ENCODE results near the gene GNPTAB. TPM values are rescaled to one million over a fixed set of nuclear protein-coding genes. Genes with fewer than 3 reads are reported as not detected.

Gene GNPTAB
- total RNA-seq, 4 donors from 2014 or later, result 18.0 to 36.3 (median 32.5) TPM

DNA sequence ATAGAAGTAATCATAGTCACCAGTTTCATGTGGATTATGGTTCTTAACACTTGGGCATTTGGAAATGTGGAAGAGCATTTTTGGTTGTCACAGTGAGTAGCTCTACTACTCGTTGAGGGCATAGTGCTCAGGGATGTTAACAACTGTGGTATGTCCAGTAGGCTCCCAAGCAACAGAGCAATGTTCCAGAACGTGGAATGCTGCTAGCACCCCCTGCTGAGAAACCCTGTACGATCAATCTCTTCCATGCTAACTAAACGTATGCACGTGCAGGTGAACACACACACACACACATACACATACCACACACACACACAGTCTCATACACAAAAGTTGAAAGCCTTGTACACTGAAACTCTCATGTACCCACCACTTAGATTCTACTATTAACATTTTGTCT lies 16.6 kb upstream of the GNPTAB start:
- WGBS, 2 donors, result 66 to 77% methylated on average over 5 of the region's 5 CpGs
- Histone ChIP-seq H3K27me3 (no peaks in the 10 kb centered on the region), H3K4me3 (no peak overlapping the region), H3K9me3 (no peaks in the 10 kb centered on the region), H3K27ac (no peak overlapping the region), H3K36me3 (no peaks in the 10 kb centered on the region), H3K4me1 (no peaks in the 10 kb centered on the region)
- TF ChIP-seq EP300 (IDR thresholded peaks at IDR 0.05) (no peak), POLR2A (IDR thresholded peaks at IDR 0.05) (no peak)
- TF ChIP-seq, protein P1, sequence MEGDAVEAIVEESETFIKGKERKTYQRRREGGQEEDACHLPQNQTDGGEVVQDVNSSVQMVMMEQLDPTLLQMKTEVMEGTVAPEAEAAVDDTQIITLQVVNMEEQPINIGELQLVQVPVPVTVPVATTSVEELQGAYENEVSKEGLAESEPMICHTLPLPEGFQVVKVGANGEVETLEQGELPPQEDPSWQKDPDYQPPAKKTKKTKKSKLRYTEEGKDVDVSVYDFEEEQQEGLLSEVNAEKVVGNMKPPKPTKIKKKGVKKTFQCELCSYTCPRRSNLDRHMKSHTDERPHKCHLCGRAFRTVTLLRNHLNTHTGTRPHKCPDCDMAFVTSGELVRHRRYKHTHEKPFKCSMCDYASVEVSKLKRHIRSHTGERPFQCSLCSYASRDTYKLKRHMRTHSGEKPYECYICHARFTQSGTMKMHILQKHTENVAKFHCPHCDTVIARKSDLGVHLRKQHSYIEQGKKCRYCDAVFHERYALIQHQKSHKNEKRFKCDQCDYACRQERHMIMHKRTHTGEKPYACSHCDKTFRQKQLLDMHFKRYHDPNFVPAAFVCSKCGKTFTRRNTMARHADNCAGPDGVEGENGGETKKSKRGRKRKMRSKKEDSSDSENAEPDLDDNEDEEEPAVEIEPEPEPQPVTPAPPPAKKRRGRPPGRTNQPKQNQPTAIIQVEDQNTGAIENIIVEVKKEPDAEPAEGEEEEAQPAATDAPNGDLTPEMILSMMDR (IDR thresholded peaks at IDR 0.05), result no peak
- no peak for DNase-seq (ENCODE audit: low spot score in 2 of 2)

DNA sequence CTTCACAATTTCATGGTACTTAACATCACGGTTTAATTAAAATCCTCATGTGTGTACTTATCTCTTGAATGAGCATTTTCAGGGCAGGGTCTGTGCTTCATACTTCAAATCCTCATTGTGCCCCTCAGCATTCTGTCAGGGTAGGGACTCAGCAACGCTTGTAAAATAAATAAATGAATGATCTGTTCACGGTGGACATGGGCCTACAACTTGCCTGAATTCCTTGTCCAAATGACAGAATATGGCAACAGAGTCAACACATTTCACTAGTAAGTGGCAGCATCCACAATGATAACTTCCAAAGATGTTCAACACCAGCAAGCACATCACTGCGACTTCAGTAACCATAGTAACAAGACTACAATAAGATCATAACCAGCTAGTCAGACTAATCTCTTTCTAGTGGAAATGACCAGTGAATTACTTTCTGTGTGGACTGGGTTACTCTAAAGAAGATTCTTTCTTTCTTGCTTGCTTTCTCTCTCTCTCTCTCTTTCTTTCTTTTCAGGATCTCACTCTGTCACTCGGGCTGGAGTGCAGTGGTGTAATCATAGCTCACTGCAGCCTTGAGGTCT lies 14.5 kb upstream of the GNPTAB start:
- no peaks in the 10 kb centered on the region for H3K36me3 ChIP-seq
- WGBS, 2 donors, result 67 to 76% methylated on average over 5 of the region's 5 CpGs

DNA sequence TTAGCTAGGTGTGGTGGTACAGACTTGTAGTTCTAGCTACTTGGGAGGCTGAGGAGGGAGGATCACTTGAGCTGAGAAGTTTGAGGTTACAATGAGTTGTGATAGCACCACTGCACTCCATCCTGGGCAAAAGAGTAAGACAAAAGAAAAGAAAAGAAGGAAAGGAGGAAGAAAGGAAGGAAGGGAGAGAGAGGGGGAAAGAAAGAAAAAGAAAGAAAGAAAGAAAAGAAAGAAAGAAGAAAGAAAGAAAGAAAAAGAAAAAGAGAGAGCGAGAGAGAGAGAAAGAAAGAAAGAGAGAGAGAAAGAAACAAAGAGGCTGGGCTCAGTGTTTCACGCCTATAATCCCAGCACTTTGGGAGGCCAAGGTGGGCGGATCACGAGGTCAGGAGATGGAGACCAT lies 10.3 kb upstream of the GNPTAB start:
- no peaks in the 10 kb centered on the region for H3K27me3 ChIP-seq
- H3K27ac ChIP-seq, result no peak overlapping the region
- TF ChIP-seq, protein P1 (IDR thresholded peaks at IDR 0.05), result no peak
- TF ChIP-seq EP300 (IDR thresholded peaks at IDR 0.05) (no peak), POLR2A (IDR thresholded peaks at IDR 0.05) (no peak)
- 83 to 89% methylated on average over 4 of the region's 4 CpGs for WGBS, 2 donors
- H3K36me3 ChIP-seq, result no peaks in the 10 kb centered on the region
- H3K4me1 ChIP-seq, result peaks cover 0 to 5% (median 0%) of the 10 kb centered on the region in 4 donors
- H3K4me3 ChIP-seq, result no peak overlapping the region
- no peaks in the 10 kb centered on the region for H3K9me3 ChIP-seq
- no peak for DNase-seq (ENCODE audit: low spot score in 2 of 2)

More for the DNA sequence above, 14.5 kb upstream of the GNPTAB start:
- no peak overlapping the region for H3K4me3 ChIP-seq
- TF ChIP-seq, protein P1 (IDR thresholded peaks at IDR 0.05), result no peak
- no peak for TF ChIP-seq EP300 (IDR thresholded peaks at IDR 0.05)
- no peak for TF ChIP-seq POLR2A (IDR thresholded peaks at IDR 0.05)
- no peaks in the 10 kb centered on the region for H3K9me3 ChIP-seq
- H3K27ac ChIP-seq, result no peak overlapping the region
- no peaks in the 10 kb centered on the region for H3K4me1 ChIP-seq
- no peaks in the 10 kb centered on the region for H3K27me3 ChIP-seq
- DNase-seq (ENCODE audit: low spot score in 2 of 2), result no peak

GRCh38 chr12:101839324-101840283 lies 8.8 kb upstream of the GNPTAB start:
- no peaks in the 10 kb centered on the region for H3K9me3 ChIP-seq
- no peak overlapping the region for H3K27ac ChIP-seq
- no peaks in the 10 kb centered on the region for H3K27me3 ChIP-seq
- TF ChIP-seq EP300 (IDR thresholded peaks at IDR 0.05), result no peak
- TF ChIP-seq POLR2A (IDR thresholded peaks at IDR 0.05), result no peak
- TF ChIP-seq, protein P1 (IDR thresholded peaks at IDR 0.05), result peak; percentile 76 to 84 (median 81)
- H3K4me3 ChIP-seq, result no peak overlapping the region
- H3K4me1 ChIP-seq, result peaks cover 0 to 5% (median 0%) of the 10 kb centered on the region in 4 donors
- DNase-seq (ENCODE audit: low spot score in 2 of 2), result peak; percentile 54 to 90
- no peaks in the 10 kb centered on the region for H3K36me3 ChIP-seq
- WGBS, 2 donors, result 28 to 34% methylated on average over 6 of the region's 6 CpGs

All from tibial nerve (tissue), 4 donors.